Activated CD8-positive, alpha-beta memory T cell treated with anti-CD3 and anti-CD28 coated beads for 48 hours (primary cell): ENCODE data around the gene UBXN6.

Experiments used
- DNase-seq, 3 experiments: peaks; one replicate each; pipeline ENCODE4 v3.0.0-alpha.2; 2020; ENCODE audit warnings: low read depth in 2 of 3, low spot score in 2 of 3

UBXN6 gene

GRCh38 chr19:4443188-4443587, 14.4 kb downstream of the UBXN6 start:
- DNase-seq: no peak

GRCh38 chr19:4442819-4443146, 14.8 kb downstream of the UBXN6 start:
- no peak for DNase-seq

- no peak for DNase-seq
Observed at GRCh38 chr19:4441994-4442818, 15.4 kb downstream of the UBXN6 start.

- DNase-seq: no peak
Observed at GRCh38 chr19:4439243-4439642, 18.4 kb downstream of the UBXN6 start.

GRCh38 chr19:4437103-4437502, 20.5 kb downstream of the UBXN6 start:
- DNase-seq: no peak

GRCh38 chr19:4436231-4436630, 21.4 kb downstream of the UBXN6 start:
- DNase-seq: no peak

- DNase-seq: no peak
Observed at GRCh38 chr19:4434391-4434790, 23.2 kb downstream of the UBXN6 start.

- no peak for DNase-seq
Observed at GRCh38 chr19:4432918-4433506, 24.6 kb downstream of the UBXN6 start.

- no peak for DNase-seq
Observed at GRCh38 chr19:4431808-4432674, 25.6 kb downstream of the UBXN6 start.

GRCh38 chr19:4431296-4431695, 26.3 kb downstream of the UBXN6 start:
- no peak for DNase-seq

GRCh38 chr19:4430760-4431159, 26.8 kb downstream of the UBXN6 start:
- DNase-seq: no peak

- DNase-seq: no peak
Observed at GRCh38 chr19:4429771-4430171, 27.8 kb downstream of the UBXN6 start.

GRCh38 chr19:4429256-4429655, 28.3 kb downstream of the UBXN6 start:
- DNase-seq: no peak

GRCh38 chr19:4428326-4428975, 29.1 kb downstream of the UBXN6 start:
- no peak for DNase-seq

GRCh38 chr19:4425537-4425936, 32.1 kb downstream of the UBXN6 start:
- no peak for DNase-seq

GRCh38 chr19:4423416-4424126, 34.0 kb downstream of the UBXN6 start:
- DNase-seq: no peak

- no peak for DNase-seq
Observed at GRCh38 chr19:4416268-4416667, 41.3 kb downstream of the UBXN6 start.

- DNase-seq: no peak
Observed at GRCh38 chr19:4415352-4415751, 42.2 kb downstream of the UBXN6 start.

- DNase-seq: no peak
Observed at GRCh38 chr19:4414800-4415321, 42.7 kb downstream of the UBXN6 start.

GRCh38 chr19:4414144-4414799, 43.3 kb downstream of the UBXN6 start:
- no peak for DNase-seq
